Measurements from ENCODE around the gene AKAP6. TPM values are rescaled to one million over a fixed set of nuclear protein-coding genes. Genes with fewer than 3 reads are reported as not detected.
A peak's percentile ranks its signal among the peaks of the same experiment; 100 is the strongest.

The AKAP6 gene
- total and polyA plus RNA-seq, 10 of the 15 experiments (the other 5 are each of a cell fraction or from before 2014, with no cell fraction given): 0.35 to 5.9 (median 2.2) TPM

- Histone ChIP-seq H3K27me3 (replicated peaks in 1 of 2; ENCODE audit: control insufficient read depth in 2 of 2, insufficient read depth in 2 of 2, low read length in 1 of 2) (no peaks in the 10 kb centered on the region), H3K79me2 (ENCODE audit: control insufficient read depth, insufficient read depth, low read length) (no peaks in the 10 kb centered on the region), H3K27ac (ENCODE audit: control insufficient read depth, insufficient read depth) (no peak overlapping the region), H3K4me1 (ENCODE audit: control insufficient read depth, insufficient read depth, low read length) (no peaks in the 10 kb centered on the region), H3K4me2 (ENCODE audit: control insufficient read depth, insufficient read depth) (no peak overlapping the region), H3K4me3 (no peak overlapping the region), H3K9me3 (replicated peaks; ENCODE audit: control insufficient read depth, insufficient read depth, low read length) (no peaks in the 10 kb centered on the region), H3K36me3 (ENCODE audit: control insufficient read depth in 2 of 2, insufficient read depth in 2 of 2, low read length in 1 of 2) (no peaks in the 10 kb centered on the region), H4K20me1 (ENCODE audit: control insufficient read depth, insufficient read depth) (no peaks in the 10 kb centered on the region), H3K9ac (ENCODE audit: control insufficient read depth, insufficient read depth, low read length) (no peak overlapping the region), H2AFZ (ENCODE audit: control insufficient read depth, low read depth, low read length) (no peak overlapping the region)
- ChIA-PET RAD21 (ENCODE audit: unreplicated experiment) (interaction anchor here (0.7 to 1.4 kb wide), 6 partner anchors 34 to 591 kb away, joined by 3 to 16 read pairs (median 3); no protein-coding TSS in a partner anchor), POLR2A (no interaction called here), CTCF (interaction anchor here (0.5 to 3.0 kb wide), 11 partner anchors 7 to 960 kb away, joined by 3 to 23 read pairs (median 4); no protein-coding TSS in a partner anchor), SMC1A (ENCODE audit: uncharacterized antibody, unreplicated experiment) (interaction anchor here (0.6 to 2.0 kb wide), 6 partner anchors 12 to 217 kb away, joined by 3 to 13 read pairs (median 5); no protein-coding TSS in a partner anchor)
- intact Hi-C loops (cut with micrococcal nuclease; ENCODE audit: unreplicated experiment): loop anchor here (2.0 to 10.0 kb wide), 4 partner anchors 215 to 955 kb away; partner anchors contain the start of gene ARHGAP5
- no peak for DNase-seq (ENCODE audit: low read depth, low spot score)
- in situ Hi-C loops (cut with MboI): loop anchor here (5.0 to 25.0 kb wide), 3 partner anchors 212 to 957 kb away; no protein-coding TSS in a partner anchor
- peak; percentile 51 for ATAC-seq
- BruUV-seq (replicated peaks): no TSS peak
- 9% methylated on average over 5 of the region's 5 CpGs for WGBS (ENCODE audit: insufficient coverage, insufficient replicate concordance, low lambda C conversion rate, missing lambda C conversion rate)
- FAIRE-seq: peak; percentile 89
- no peak for TF ChIP-seq KDM1A (IDR thresholded peaks at IDR 0.05; ENCODE audit: borderline replicate concordance)
- TF ChIP-seq CTCF (IDR thresholded peaks at IDR 0.05 in 2 of 3, conservative IDR thresholded peaks at IDR 0.05 in 1 of 3; ENCODE audit: control insufficient read depth in 2 of 3, extremely low read depth in 1 of 3, insufficient read depth in 1 of 3, low read depth in 3 of 3, low read length in 3 of 3): peak; percentile 29 to 56 (median 31); a peak in 3 of 6 replicates
- TF ChIP-seq E2F4 (IDR thresholded peaks at IDR 0.05; ENCODE audit: low read depth, low read length): no peak
- no peak for TF ChIP-seq NRF1 (conservative IDR thresholded peaks at IDR 0.05; ENCODE audit: low read depth, low read length)
- no peak for TF ChIP-seq ZBTB40 (IDR thresholded peaks at IDR 0.05; ENCODE audit: borderline replicate concordance)
- no peak for TF ChIP-seq POU2F2 (IDR thresholded peaks at IDR 0.05; ENCODE audit: borderline replicate concordance, low read depth, low read length)
- TF ChIP-seq SPI1 (IDR thresholded peaks at IDR 0.05; ENCODE audit: borderline replicate concordance, insufficient read depth, low read depth, low read length): no peak
- TF ChIP-seq SIN3A (IDR thresholded peaks at IDR 0.05; ENCODE audit: low read depth, low read length): no peak
- no peak for TF ChIP-seq MEF2A (IDR thresholded peaks at IDR 0.05; ENCODE audit: insufficient read depth, low read depth, low read length)
- no peak for TF ChIP-seq SREBF2 (IDR thresholded peaks at IDR 0.05; ENCODE audit: low read length)
- TF ChIP-seq IRF3 (IDR thresholded peaks at IDR 0.05): no peak
- TF ChIP-seq ZNF274 (IDR thresholded peaks at IDR 0.05; ENCODE audit: insufficient read depth, insufficient read length): no peak
- TF ChIP-seq RAD21 (IDR thresholded peaks at IDR 0.05; ENCODE audit: insufficient read depth, low read depth, low read length): peak; percentile 68
- no peak for TF ChIP-seq POLR2AphosphoS2 (IDR thresholded peaks at IDR 0.05; ENCODE audit: low read depth, low read length)
Measured at GRCh38 chr14:32469388-32470160, 140.5 kb downstream of the AKAP6 start.
